ENCODE measurements around the gene SST. TPM values are rescaled to one million over a fixed set of nuclear protein-coding genes. Genes with fewer than 3 reads are reported as not detected.

SST gene
- total and polyA plus RNA-seq, 2 donors from 2014 or later, result not detected

DNA sequence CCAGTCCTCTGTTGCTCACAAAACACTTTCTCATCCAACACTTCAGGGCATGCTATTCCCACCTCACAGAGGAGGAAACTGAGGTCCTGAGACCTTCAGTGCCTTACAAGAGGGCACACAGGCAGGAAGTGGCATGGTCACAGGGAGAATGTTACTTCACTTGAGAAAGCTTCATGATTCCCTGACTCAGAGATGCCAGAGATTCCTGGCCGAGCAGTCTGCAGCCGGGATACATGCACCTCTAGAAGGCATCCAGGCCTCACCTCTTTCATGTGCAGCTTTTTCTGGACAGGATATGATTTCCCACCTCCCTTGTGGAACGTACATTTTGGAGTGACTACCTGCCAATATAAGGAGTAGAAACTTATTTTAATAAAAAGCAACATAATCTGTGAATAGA lies 2.8 kb upstream of the SST start:
- peaks cover 2% of the 10 kb centered on the region for H3K27me3 ChIP-seq (ENCODE audit: control insufficient read depth, insufficient read depth, low read length)
- no peak for DNase-seq

DNA sequence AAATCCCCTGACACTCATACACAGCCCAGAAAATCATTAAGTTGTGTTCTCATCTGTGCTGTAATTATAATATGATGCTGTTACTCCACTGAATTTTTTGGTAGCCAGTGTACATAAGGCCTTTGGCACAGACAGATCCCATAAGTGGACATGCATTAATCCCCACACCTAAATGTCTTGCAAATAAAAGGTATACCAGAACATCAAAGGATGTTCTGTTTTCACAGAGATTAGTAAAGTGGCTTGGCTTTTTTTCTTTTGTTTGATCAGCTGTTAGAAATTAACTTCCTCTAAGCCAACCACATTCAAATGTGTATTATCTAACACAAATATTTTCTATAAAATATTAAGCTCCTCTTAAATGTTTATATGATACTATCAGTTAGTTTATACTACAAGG lies 2.7 kb downstream of the SST start:
- H3K36me3 ChIP-seq (ENCODE audit: control insufficient read depth in 2 of 3, insufficient read depth in 3 of 3, low read length in 3 of 3), result no peaks in the 10 kb centered on the region
- intact Hi-C loops (cut with DNase I), result no loop called here
- no peak overlapping the region for H3K9ac ChIP-seq (ENCODE audit: low read length in 3 of 3)
- H3K9me3 ChIP-seq (ENCODE audit: control insufficient read depth in 2 of 3, insufficient read depth in 1 of 3, low read length in 3 of 3), result no peaks in the 10 kb centered on the region
- H3K4me1 ChIP-seq (ENCODE audit: control insufficient read depth in 2 of 3, insufficient read depth in 2 of 3, low read depth in 1 of 3, low read length in 3 of 3), result peaks cover 0 to 5% (median 0%) of the 10 kb centered on the region in 3 donors
- no peak overlapping the region for H3K27ac ChIP-seq (ENCODE audit: low read depth in 2 of 2, low read length in 2 of 2)
- no peak overlapping the region for H3K4me3 ChIP-seq (ENCODE audit: low read length in 3 of 3)
- peaks cover 2% of the 10 kb centered on the region for H3K27me3 ChIP-seq (ENCODE audit: control insufficient read depth, insufficient read depth, low read length)
- TF ChIP-seq, protein P1, sequence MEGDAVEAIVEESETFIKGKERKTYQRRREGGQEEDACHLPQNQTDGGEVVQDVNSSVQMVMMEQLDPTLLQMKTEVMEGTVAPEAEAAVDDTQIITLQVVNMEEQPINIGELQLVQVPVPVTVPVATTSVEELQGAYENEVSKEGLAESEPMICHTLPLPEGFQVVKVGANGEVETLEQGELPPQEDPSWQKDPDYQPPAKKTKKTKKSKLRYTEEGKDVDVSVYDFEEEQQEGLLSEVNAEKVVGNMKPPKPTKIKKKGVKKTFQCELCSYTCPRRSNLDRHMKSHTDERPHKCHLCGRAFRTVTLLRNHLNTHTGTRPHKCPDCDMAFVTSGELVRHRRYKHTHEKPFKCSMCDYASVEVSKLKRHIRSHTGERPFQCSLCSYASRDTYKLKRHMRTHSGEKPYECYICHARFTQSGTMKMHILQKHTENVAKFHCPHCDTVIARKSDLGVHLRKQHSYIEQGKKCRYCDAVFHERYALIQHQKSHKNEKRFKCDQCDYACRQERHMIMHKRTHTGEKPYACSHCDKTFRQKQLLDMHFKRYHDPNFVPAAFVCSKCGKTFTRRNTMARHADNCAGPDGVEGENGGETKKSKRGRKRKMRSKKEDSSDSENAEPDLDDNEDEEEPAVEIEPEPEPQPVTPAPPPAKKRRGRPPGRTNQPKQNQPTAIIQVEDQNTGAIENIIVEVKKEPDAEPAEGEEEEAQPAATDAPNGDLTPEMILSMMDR (IDR thresholded peaks at IDR 0.05; ENCODE audit: borderline replicate concordance, extremely low read depth, insufficient read depth), result no peak
- no peak for FAIRE-seq
- no peak for DNase-seq

More for the DNA sequence above, 2.8 kb upstream of the SST start:
- TF ChIP-seq, protein P1 (IDR thresholded peaks at IDR 0.05; ENCODE audit: borderline replicate concordance, extremely low read depth, insufficient read depth), result no peak
- Histone ChIP-seq H3K4me3 (ENCODE audit: low read length in 3 of 3) (no peak overlapping the region), H3K36me3 (ENCODE audit: control insufficient read depth in 2 of 3, insufficient read depth in 3 of 3, low read length in 3 of 3) (no peaks in the 10 kb centered on the region), H3K4me1 (ENCODE audit: control insufficient read depth in 2 of 3, insufficient read depth in 2 of 3, low read depth in 1 of 3, low read length in 3 of 3) (peaks cover 0 to 5% (median 0%) of the 10 kb centered on the region in 3 donors), H3K9ac (ENCODE audit: low read length in 3 of 3) (no peak overlapping the region), H3K27ac (ENCODE audit: low read depth in 2 of 2, low read length in 2 of 2) (no peak overlapping the region), H3K9me3 (ENCODE audit: control insufficient read depth in 2 of 3, insufficient read depth in 1 of 3, low read length in 3 of 3) (no peaks in the 10 kb centered on the region)
- intact Hi-C loops (cut with DNase I), result no loop called here
- FAIRE-seq, result no peak

DNA sequence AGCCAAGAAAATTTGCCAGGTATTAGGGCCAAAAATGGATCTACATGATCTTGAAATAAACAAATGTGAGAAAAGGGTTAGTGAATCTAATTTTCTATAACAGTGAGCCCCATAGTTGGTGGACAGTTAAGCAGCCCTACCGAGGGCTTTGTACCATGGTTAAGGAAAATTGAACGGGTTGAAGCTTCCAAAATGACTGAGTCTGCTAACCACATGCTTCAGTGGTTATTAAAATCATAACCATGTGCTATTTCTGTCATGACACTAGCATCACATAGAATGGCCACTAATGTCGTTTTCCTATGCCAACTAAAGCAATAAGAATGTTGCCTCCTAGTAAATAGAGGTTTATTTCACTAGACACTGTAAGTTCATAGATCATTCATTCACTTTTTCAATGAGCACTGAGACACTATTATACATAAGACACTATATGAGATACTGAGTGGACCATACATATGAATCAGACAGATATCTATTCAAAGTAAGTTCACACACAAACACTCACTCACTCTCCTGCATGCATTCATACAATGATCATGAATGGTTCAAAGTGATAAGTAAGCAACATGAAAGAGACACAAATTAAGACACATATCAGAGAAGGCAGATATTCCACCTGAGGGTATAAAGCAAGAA lies 4.3 kb downstream of the SST start:
- FAIRE-seq, result no peak
- H3K27me3 ChIP-seq (ENCODE audit: control insufficient read depth, insufficient read depth, low read length), result no peaks in the 10 kb centered on the region
- no peaks in the 10 kb centered on the region for H3K36me3 ChIP-seq (ENCODE audit: control insufficient read depth in 2 of 3, insufficient read depth in 3 of 3, low read length in 3 of 3)
- H3K4me1 ChIP-seq (ENCODE audit: control insufficient read depth in 2 of 3, insufficient read depth in 2 of 3, low read depth in 1 of 3, low read length in 3 of 3), result peaks cover 0 to 5% (median 0%) of the 10 kb centered on the region in 3 donors
- H3K27ac ChIP-seq (ENCODE audit: low read depth in 2 of 2, low read length in 2 of 2), result no peak overlapping the region
- H3K4me3 ChIP-seq (ENCODE audit: low read length in 3 of 3), result no peak overlapping the region
- TF ChIP-seq, protein P1 (IDR thresholded peaks at IDR 0.05; ENCODE audit: borderline replicate concordance, extremely low read depth, insufficient read depth), result no peak
- no peak for DNase-seq
- intact Hi-C loops (cut with DNase I), result no loop called here
- H3K9me3 ChIP-seq (ENCODE audit: control insufficient read depth in 2 of 3, insufficient read depth in 1 of 3, low read length in 3 of 3), result no peaks in the 10 kb centered on the region
- no peak overlapping the region for H3K9ac ChIP-seq (ENCODE audit: low read length in 3 of 3)

DNA sequence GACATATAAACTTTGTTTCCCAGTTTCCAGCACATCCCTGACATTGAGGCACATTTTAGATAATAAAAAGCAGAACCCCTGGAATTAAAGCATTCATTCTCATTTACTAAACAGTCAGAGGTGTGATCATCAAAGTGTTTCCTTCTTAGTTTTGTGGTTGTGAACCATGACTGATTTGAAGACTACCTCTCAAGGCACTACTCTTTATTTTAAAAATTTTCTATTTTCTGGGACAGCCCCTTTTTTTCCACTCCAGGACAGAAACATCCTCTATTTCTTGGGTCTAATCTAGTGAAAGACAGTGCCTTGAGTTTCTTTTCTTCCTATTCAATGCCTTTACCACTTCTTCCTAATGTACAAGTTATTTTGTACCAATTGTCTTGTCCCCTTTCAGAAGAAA lies 5.2 kb downstream of the SST start:
- Histone ChIP-seq H3K36me3 (ENCODE audit: control insufficient read depth in 2 of 3, insufficient read depth in 3 of 3, low read length in 3 of 3) (no peaks in the 10 kb centered on the region), H3K4me3 (ENCODE audit: low read length in 3 of 3) (no peak overlapping the region), H3K4me1 (ENCODE audit: control insufficient read depth in 2 of 3, insufficient read depth in 2 of 3, low read depth in 1 of 3, low read length in 3 of 3) (no peaks in the 10 kb centered on the region), H3K9ac (ENCODE audit: low read length in 3 of 3) (no peak overlapping the region), H3K27me3 (ENCODE audit: control insufficient read depth, insufficient read depth, low read length) (no peaks in the 10 kb centered on the region), H3K27ac (ENCODE audit: low read depth in 2 of 2, low read length in 2 of 2) (no peak overlapping the region), H3K9me3 (ENCODE audit: control insufficient read depth in 2 of 3, insufficient read depth in 1 of 3, low read length in 3 of 3) (no peaks in the 10 kb centered on the region)
- no peak for FAIRE-seq
- TF ChIP-seq, protein P1 (IDR thresholded peaks at IDR 0.05; ENCODE audit: borderline replicate concordance, extremely low read depth, insufficient read depth), result no peak
- intact Hi-C loops (cut with DNase I), result no loop called here
- no peak for DNase-seq

Measured in kidney (tissue), 14 donors.